ENCODE measurements around the gene HUNK. TPM values are rescaled to one million over a fixed set of nuclear protein-coding genes. Genes with fewer than 3 reads are reported as not detected.

Gene HUNK
- total and polyA plus RNA-seq, 2 donors (not counting 1 experiment from before 2014, with no cell fraction given), result 0.01 to 0.07 TPM

DNA sequence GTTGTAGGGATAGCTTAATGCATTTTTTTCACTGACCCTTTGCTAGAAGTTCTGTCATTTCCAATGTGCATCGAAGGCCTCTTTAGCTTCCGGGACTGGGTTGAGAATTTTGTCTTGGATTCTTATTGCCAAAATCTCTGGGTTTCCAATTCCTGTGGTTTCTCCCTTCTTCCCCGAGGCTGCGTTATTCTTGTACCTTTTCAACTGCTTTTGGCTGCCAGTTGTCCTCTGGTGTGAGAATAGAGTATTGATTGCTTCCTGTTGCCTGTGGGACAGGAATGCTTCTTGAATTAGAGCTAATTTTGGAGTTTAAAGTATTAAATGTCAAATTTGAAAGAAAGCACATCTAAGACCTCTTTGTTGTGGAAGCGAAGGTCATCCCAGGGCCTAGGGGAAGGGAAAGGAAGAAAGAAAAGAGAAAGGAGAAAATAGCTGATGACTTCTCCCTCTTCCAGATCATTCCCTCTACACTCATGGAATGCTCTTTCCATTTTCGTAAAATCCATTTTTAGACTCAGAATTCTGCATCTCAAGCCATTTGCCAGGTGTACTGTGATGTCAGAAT, 21.1 kb downstream of the HUNK start:
- H3K4me3 ChIP-seq (ENCODE audit: control extremely low read depth in 1 of 5, extremely low read depth in 1 of 5, insufficient read depth in 1 of 5, low read depth in 2 of 5, low read length in 4 of 5), result no peak overlapping the region
- no peaks in the 10 kb centered on the region for H3K4me1 Mint-ChIP-seq
- no peak overlapping the region for H3K27ac Mint-ChIP-seq
- DNase-seq (no peak), ATAC-seq (ENCODE audit: low read depth) (no peak)
- H2AFZ ChIP-seq (ENCODE audit: insufficient read depth, low read depth, low read length, poor library complexity, severe bottlenecking), result no peak overlapping the region
- WGBS (ENCODE audit: insufficient coverage), result 87% methylated on average over 5 of the region's 6 CpGs
- no peak for TF ChIP-seq EZH2 (IDR thresholded peaks at IDR 0.05; ENCODE audit: borderline replicate concordance, insufficient read depth, low read depth, low read length, poor library complexity, severe bottlenecking)
- TF ChIP-seq, protein P1, sequence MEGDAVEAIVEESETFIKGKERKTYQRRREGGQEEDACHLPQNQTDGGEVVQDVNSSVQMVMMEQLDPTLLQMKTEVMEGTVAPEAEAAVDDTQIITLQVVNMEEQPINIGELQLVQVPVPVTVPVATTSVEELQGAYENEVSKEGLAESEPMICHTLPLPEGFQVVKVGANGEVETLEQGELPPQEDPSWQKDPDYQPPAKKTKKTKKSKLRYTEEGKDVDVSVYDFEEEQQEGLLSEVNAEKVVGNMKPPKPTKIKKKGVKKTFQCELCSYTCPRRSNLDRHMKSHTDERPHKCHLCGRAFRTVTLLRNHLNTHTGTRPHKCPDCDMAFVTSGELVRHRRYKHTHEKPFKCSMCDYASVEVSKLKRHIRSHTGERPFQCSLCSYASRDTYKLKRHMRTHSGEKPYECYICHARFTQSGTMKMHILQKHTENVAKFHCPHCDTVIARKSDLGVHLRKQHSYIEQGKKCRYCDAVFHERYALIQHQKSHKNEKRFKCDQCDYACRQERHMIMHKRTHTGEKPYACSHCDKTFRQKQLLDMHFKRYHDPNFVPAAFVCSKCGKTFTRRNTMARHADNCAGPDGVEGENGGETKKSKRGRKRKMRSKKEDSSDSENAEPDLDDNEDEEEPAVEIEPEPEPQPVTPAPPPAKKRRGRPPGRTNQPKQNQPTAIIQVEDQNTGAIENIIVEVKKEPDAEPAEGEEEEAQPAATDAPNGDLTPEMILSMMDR (IDR thresholded peaks at IDR 0.05), result no peak
- H3K4me2 ChIP-seq (replicated peaks; ENCODE audit: low read depth, low read length, poor library complexity, severe bottlenecking), result no peak overlapping the region
- H3K9me3 Mint-ChIP-seq (ENCODE audit: insufficient read depth), result no peaks in the 10 kb centered on the region
- no peaks in the 10 kb centered on the region for H3K9me3 ChIP-seq (ENCODE audit: control extremely low read depth in 1 of 3, control insufficient read depth in 2 of 3, insufficient read depth in 1 of 3, low read length in 2 of 3)
- H3K9ac ChIP-seq (ENCODE audit: low read length), result no peak overlapping the region
- no peak overlapping the region for H3K27ac ChIP-seq (ENCODE audit: low read length in 2 of 2)
- no peaks in the 10 kb centered on the region for H4K20me1 ChIP-seq (ENCODE audit: control insufficient read depth, insufficient read depth, low read length, poor library complexity, severe bottlenecking)
- H3K4me1 ChIP-seq (ENCODE audit: control insufficient read depth in 2 of 2, insufficient read depth in 2 of 2, low read length in 2 of 2), result no peaks in the 10 kb centered on the region
- POLR2A ChIA-PET, result no interaction called here
- peaks cover 23% of the 10 kb centered on the region for H3K27me3 Mint-ChIP-seq
- H3K36me3 ChIP-seq (replicated peaks in 1 of 2; ENCODE audit: control extremely low read depth in 1 of 2, control insufficient read depth in 1 of 2, extremely low read depth in 1 of 2, insufficient read depth in 2 of 2, low read length in 1 of 2), result no peaks in the 10 kb centered on the region
- peaks cover 0 to 2% (median 0%) of the 10 kb centered on the region in 4 experiments for H3K27me3 ChIP-seq (replicated peaks in 1 of 4; ENCODE audit: control extremely low read depth in 1 of 4, control insufficient read depth in 3 of 4, insufficient read depth in 4 of 4, low read length in 3 of 4)
- CTCF ChIA-PET, result no interaction called here
- no peak overlapping the region for H3K4me3 Mint-ChIP-seq
- intact Hi-C loops (cut with micrococcal nuclease), result no loop called here
- H3K79me2 ChIP-seq (ENCODE audit: control insufficient read depth, insufficient read depth, low read length), result no peaks in the 10 kb centered on the region

DNA sequence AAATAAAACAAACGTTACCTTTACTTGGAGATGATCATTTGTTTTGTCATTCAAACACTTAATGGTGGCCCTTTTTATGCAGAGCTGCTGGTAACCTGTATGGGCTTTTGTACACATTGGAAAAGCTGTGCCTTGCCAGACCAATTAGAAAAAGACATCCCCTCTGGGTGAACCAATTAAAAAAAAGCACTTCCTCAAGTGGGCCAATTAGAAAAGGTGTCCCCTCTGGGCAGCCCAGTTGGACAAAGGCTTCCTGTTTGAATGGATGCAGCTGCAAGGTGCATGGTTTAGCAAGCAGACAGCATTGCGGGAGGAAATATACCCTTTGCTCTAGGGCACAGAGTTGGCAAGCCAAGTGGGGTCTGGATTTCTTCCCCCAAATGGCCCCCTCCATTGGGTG, 21.6 kb downstream of the HUNK start:
- no peak overlapping the region for H3K4me2 ChIP-seq (replicated peaks; ENCODE audit: low read depth, low read length, poor library complexity, severe bottlenecking)
- H3K4me1 ChIP-seq (ENCODE audit: control insufficient read depth in 2 of 2, insufficient read depth in 2 of 2, low read length in 2 of 2), result no peaks in the 10 kb centered on the region
- Mint-ChIP-seq H3K27me3 (peaks cover 23% of the 10 kb centered on the region), H3K27ac (no peak overlapping the region), H3K4me1 (no peaks in the 10 kb centered on the region), H3K4me3 (no peak overlapping the region), H3K9me3 (ENCODE audit: insufficient read depth) (no peaks in the 10 kb centered on the region)
- H3K4me3 ChIP-seq (ENCODE audit: control extremely low read depth in 1 of 5, extremely low read depth in 1 of 5, insufficient read depth in 1 of 5, low read depth in 2 of 5, low read length in 4 of 5), result no peak overlapping the region
- 84% methylated on average over 2 of the region's 2 CpGs for WGBS (ENCODE audit: insufficient coverage)
- TF ChIP-seq, protein P1 (IDR thresholded peaks at IDR 0.05), result no peak
- no peak for TF ChIP-seq EZH2 (IDR thresholded peaks at IDR 0.05; ENCODE audit: borderline replicate concordance, insufficient read depth, low read depth, low read length, poor library complexity, severe bottlenecking)
- H4K20me1 ChIP-seq (ENCODE audit: control insufficient read depth, insufficient read depth, low read length, poor library complexity, severe bottlenecking), result no peaks in the 10 kb centered on the region
- no peaks in the 10 kb centered on the region for H3K36me3 ChIP-seq (replicated peaks in 1 of 2; ENCODE audit: control extremely low read depth in 1 of 2, control insufficient read depth in 1 of 2, extremely low read depth in 1 of 2, insufficient read depth in 2 of 2, low read length in 1 of 2)
- ATAC-seq (ENCODE audit: low read depth) (no peak), DNase-seq (no peak)
- no peak overlapping the region for H2AFZ ChIP-seq (ENCODE audit: insufficient read depth, low read depth, low read length, poor library complexity, severe bottlenecking)
- CTCF ChIA-PET, result no interaction called here
- no peaks in the 10 kb centered on the region for H3K79me2 ChIP-seq (ENCODE audit: control insufficient read depth, insufficient read depth, low read length)
- H3K27me3 ChIP-seq (replicated peaks in 1 of 4; ENCODE audit: control extremely low read depth in 1 of 4, control insufficient read depth in 3 of 4, insufficient read depth in 4 of 4, low read length in 3 of 4), result peaks cover 0 to 2% (median 0%) of the 10 kb centered on the region in 4 experiments
- intact Hi-C loops (cut with micrococcal nuclease), result no loop called here
- H3K9ac ChIP-seq (ENCODE audit: low read length), result no peak overlapping the region
- no peaks in the 10 kb centered on the region for H3K9me3 ChIP-seq (ENCODE audit: control extremely low read depth in 1 of 3, control insufficient read depth in 2 of 3, insufficient read depth in 1 of 3, low read length in 2 of 3)
- no peak overlapping the region for H3K27ac ChIP-seq (ENCODE audit: low read length in 2 of 2)
- POLR2A ChIA-PET, result no interaction called here

Data from B cell (primary cell).